ENCODE data around the gene ULK4.
"Not testable (repeated sequence)": the region's sequence is repeated elsewhere in the genome, so short reads cannot be mapped to it uniquely, and the experiment has no call there.

ULK4 gene

GRCh38 chr3:41717641-41718040, 244.3 kb downstream of the ULK4 start:
- no peak for DNase-seq (ENCODE audit: extremely low spot score)
- CTCF ChIA-PET = no interaction called here
- POLR2A ChIA-PET = no interaction called here
- TF ChIP-seq LEF1 (IDR thresholded peaks at IDR 0.05; ENCODE audit: borderline replicate concordance) (no peak), SP1 (IDR thresholded peaks at IDR 0.05) (no peak), ZNF384 (IDR thresholded peaks at IDR 0.05) (no peak), TARDBP (IDR thresholded peaks at IDR 0.05) (no peak), SUZ12 (IDR thresholded peaks at IDR 0.05) (no peak), CTBP1 (IDR thresholded peaks at IDR 0.05; ENCODE audit: borderline replicate concordance) (no peak), PKNOX1 (IDR thresholded peaks at IDR 0.05) (no peak), FOXK2 (IDR thresholded peaks at IDR 0.05) (no peak), NFRKB (IDR thresholded peaks at IDR 0.05) (no peak), L3MBTL2 (conservative IDR thresholded peaks at IDR 0.05) (no peak), FOXA1 (IDR thresholded peaks at IDR 0.05) (no peak), FOXM1 (IDR thresholded peaks at IDR 0.05; ENCODE audit: borderline replicate concordance) (no peak), ELF4 (IDR thresholded peaks at IDR 0.05) (no peak), HDGF (IDR thresholded peaks at IDR 0.05; ENCODE audit: borderline replicate concordance) (no peak), ARNT (IDR thresholded peaks at IDR 0.05) (no peak)

GRCh38 chr3:41716471-41716870, 245.4 kb downstream of the ULK4 start:
- ChIA-PET POLR2A (no interaction called here), CTCF (interaction anchor here (0.7 kb wide), 1 partner anchor 264 kb away, joined by 3 read pairs; no protein-coding TSS in a partner anchor)
- DNase-seq (ENCODE audit: extremely low spot score) = no peak

GRCh38 chr3:41715376-41715775, 246.5 kb downstream of the ULK4 start:
- TF ChIP-seq ARNT (IDR thresholded peaks at IDR 0.05) (no peak), FOXK2 (IDR thresholded peaks at IDR 0.05) (no peak), LEF1 (IDR thresholded peaks at IDR 0.05; ENCODE audit: borderline replicate concordance) (no peak), ELF4 (IDR thresholded peaks at IDR 0.05) (no peak), SUZ12 (IDR thresholded peaks at IDR 0.05) (no peak)
- no peak for DNase-seq (ENCODE audit: extremely low spot score)
- ChIA-PET POLR2A (no interaction called here), CTCF (interaction anchor here (1.0 to 1.1 kb wide), 2 partner anchors 18 to 261 kb away, joined by 3 to 4 read pairs; no protein-coding TSS in a partner anchor)

More at GRCh38 chr3:41716471-41716870, 245.4 kb downstream of the ULK4 start:
- TF ChIP-seq FOXK2 (IDR thresholded peaks at IDR 0.05) (no peak), PKNOX1 (IDR thresholded peaks at IDR 0.05) (peak; percentile 94)

GRCh38 chr3:41711651-41712050, 250.3 kb downstream of the ULK4 start:
- CTCF ChIA-PET = no interaction called here
- DNase-seq (ENCODE audit: extremely low spot score) = no peak
- POLR2A ChIA-PET = no interaction called here

GRCh38 chr3:41710646-41711388, 251.1 kb downstream of the ULK4 start:
- no peak for TF ChIP-seq FOXM1 (IDR thresholded peaks at IDR 0.05; ENCODE audit: borderline replicate concordance)
- ChIA-PET CTCF (no interaction called here), POLR2A (no interaction called here)
- no peak for DNase-seq (ENCODE audit: extremely low spot score)

More at GRCh38 chr3:41711651-41712050, 250.3 kb downstream of the ULK4 start:
- TF ChIP-seq NFRKB (IDR thresholded peaks at IDR 0.05) (no peak), PKNOX1 (IDR thresholded peaks at IDR 0.05) (no peak), L3MBTL2 (conservative IDR thresholded peaks at IDR 0.05) (no peak), TARDBP (IDR thresholded peaks at IDR 0.05) (no peak), FOXK2 (IDR thresholded peaks at IDR 0.05) (no peak)

- DNase-seq (ENCODE audit: extremely low spot score); POLR2A ChIA-PET; CTCF ChIA-PET: not testable (repeated sequence)
These were observed 252.7 kb downstream of the ULK4 start for GRCh38 chr3:41709213-41709612.

GRCh38 chr3:41708176-41708575, 253.7 kb downstream of the ULK4 start:
- DNase-seq (ENCODE audit: extremely low spot score) = no peak
- POLR2A ChIA-PET = no interaction called here
- CTCF ChIA-PET = interaction anchor here (0.6 kb wide), 1 partner anchor 165 kb away, joined by 5 read pairs; no protein-coding TSS in a partner anchor
- TF ChIP-seq NFRKB (IDR thresholded peaks at IDR 0.05) (no peak), ELF4 (IDR thresholded peaks at IDR 0.05) (no peak), HDGF (IDR thresholded peaks at IDR 0.05; ENCODE audit: borderline replicate concordance) (no peak), FOXM1 (IDR thresholded peaks at IDR 0.05; ENCODE audit: borderline replicate concordance) (no peak), ARNT (IDR thresholded peaks at IDR 0.05) (no peak), TARDBP (IDR thresholded peaks at IDR 0.05) (no peak), SP1 (IDR thresholded peaks at IDR 0.05) (no peak), LEF1 (IDR thresholded peaks at IDR 0.05; ENCODE audit: borderline replicate concordance) (no peak), CTBP1 (IDR thresholded peaks at IDR 0.05; ENCODE audit: borderline replicate concordance) (no peak), PKNOX1 (IDR thresholded peaks at IDR 0.05) (no peak), SUZ12 (IDR thresholded peaks at IDR 0.05) (no peak), L3MBTL2 (conservative IDR thresholded peaks at IDR 0.05) (no peak), ZNF384 (IDR thresholded peaks at IDR 0.05) (no peak), FOXA1 (IDR thresholded peaks at IDR 0.05) (no peak), FOXK2 (IDR thresholded peaks at IDR 0.05) (no peak), BHLHE40 (IDR thresholded peaks at IDR 0.05; ENCODE audit: borderline replicate concordance) (no peak)
